ENCODE measurements around the gene MRPL19.

MRPL19 gene

DNA sequence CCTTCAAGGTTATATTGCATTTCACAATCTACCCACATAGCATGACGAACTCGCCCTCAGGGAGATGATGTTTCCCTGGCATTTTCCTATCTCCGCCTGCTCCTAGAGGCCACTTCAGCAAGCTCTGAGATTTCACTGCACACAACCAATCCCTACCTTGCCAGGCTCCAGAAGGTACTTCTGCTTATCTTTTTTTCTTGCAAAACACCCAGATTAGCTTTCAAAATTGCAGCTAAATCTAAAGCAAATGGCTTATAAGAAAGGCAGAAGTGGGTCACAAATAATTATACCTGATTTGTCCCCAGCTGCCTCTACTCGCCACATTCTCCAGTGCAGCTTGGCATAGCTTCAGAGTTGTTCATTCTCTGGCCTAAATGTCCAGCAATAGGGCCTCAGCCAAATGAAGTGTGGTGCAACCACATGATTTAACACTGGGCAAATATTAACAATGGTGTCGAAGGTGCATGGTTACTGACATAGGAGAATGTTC lies 32.4 kb upstream of the MRPL19 start:
- DNase-seq (ENCODE audit: extremely low read depth in 1 of 2, low read depth in 1 of 2) = no peak

- DNase-seq (ENCODE audit: extremely low read depth in 1 of 2, low read depth in 1 of 2) = no peak
Measured at GRCh38 chr2:75616406-75616805, 30.2 kb upstream of the MRPL19 start.

DNA sequence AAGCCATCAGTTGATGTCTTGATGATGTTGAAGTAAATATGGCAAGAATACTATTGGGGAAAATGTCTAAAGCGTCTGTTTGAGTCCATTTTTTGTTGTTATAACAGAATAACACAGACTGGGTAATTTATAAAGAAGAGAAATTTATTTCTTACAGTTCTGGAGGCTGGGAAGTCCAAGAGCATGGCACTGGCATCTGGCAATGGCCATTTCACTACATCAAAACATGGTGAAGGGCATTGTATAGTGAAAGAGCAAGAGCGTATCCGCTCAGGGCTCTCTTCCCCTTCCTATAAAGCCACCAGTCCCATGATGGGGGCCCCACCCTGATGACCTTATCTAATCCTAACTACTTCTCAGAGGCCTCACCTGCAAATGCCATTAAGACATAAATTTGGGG lies 29.6 kb upstream of the MRPL19 start:
- no peak for DNase-seq (ENCODE audit: extremely low read depth in 1 of 2, low read depth in 1 of 2)

GRCh38 chr2:75619956-75620740 lies 26.4 kb upstream of the MRPL19 start:
- DNase-seq (ENCODE audit: extremely low read depth in 1 of 2, low read depth in 1 of 2) = no peak

DNA sequence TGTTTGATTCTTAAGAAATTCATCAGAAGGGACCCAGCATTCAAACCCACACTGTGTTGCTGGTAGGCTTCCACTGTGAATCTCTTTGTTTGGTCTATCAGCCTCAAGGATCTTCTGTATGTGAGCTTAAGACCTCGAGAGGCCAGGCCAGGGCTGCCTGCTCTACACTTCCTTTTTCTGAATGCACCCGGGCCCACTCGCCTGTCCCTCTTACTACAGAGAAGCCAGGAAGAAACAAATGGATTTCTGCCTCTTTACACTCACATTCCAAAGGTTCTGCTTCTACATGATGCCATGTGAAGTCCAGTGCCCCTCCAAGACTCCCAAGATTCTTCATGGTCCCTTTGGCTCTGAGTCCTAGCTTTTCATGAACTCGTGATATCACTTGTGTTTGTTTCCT lies 25.4 kb upstream of the MRPL19 start:
- DNase-seq (ENCODE audit: extremely low read depth in 1 of 2, low read depth in 1 of 2) = no peak

DNA sequence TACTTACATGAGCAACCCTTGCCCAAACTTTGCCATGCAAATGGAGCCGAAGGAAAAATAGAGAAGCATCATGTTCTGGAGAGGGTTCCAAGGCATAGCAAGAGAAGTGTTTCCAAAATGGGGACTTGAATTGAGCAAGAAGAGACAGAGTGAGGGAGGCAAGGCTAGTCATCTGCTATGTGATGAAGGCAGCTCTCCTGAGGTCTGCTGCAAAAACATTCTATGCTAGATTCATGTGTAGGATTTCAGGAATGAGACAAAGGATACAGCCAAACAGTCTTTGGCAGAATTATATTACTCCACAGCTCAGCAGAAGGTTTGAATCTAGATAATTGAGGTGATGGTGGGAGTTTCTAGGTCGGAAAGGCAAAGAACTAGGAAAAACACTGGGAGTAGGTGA lies 24.1 kb upstream of the MRPL19 start:
- DNase-seq (ENCODE audit: extremely low read depth in 1 of 2, low read depth in 1 of 2) = no peak

- no peak for DNase-seq (ENCODE audit: extremely low read depth in 1 of 2, low read depth in 1 of 2)
Measured at GRCh38 chr2:75622929-75623328, 23.7 kb upstream of the MRPL19 start.

DNA sequence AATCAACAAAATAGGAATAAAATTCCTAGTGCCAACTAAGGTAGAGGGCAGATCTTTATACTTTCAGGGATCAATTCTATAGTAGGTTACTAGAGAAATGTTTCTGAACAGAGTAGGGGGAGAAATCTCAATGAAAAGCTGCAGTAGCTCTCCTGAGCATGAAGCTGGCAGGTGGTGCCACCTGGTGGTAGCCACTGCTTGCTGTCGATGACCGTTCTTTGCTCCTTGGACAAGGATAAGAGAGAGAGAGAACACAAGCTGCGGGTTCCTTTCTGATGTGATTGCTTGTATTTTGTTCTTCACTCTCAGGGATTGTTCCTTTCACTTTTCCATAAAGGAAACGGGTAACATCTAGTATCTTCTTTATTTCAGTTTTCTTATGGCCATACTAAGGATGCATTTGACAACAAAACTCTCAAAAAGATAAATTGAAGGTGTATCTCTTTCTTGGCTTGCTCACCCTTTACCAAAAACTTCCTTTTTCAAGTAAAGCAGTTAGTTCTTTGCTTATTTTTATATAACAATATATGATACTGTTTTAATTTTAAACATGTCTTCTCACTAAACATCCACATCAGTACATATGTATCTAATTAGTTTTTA lies 18.6 kb upstream of the MRPL19 start:
- DNase-seq (ENCODE audit: extremely low read depth in 1 of 2, low read depth in 1 of 2) = peak in 1 of 2 donors; percentile 39

GRCh38 chr2:75632091-75632701 lies 14.4 kb upstream of the MRPL19 start:
- no peak for DNase-seq (ENCODE audit: extremely low read depth in 1 of 2, low read depth in 1 of 2)

DNA sequence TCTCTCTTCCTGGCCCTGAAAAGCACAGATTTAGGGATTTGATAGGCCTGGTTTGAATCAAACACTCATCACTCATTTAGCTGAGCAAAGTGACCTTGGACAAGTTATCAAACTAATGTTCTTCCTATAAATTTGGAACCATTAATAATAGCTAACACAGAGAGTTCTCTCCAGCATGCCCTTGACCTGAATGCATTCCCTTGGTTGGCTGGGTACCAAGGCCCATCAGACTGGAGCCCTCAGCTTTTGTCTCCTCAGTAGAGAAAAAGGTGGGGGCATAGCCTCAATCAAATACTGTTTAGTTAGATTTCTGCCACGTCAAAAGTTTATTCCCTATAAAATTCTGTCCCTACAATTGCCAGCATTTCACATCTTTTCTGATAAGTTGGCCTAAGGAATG lies 13.8 kb upstream of the MRPL19 start:
- DNase-seq (ENCODE audit: extremely low read depth in 1 of 2, low read depth in 1 of 2) = no peak

DNA sequence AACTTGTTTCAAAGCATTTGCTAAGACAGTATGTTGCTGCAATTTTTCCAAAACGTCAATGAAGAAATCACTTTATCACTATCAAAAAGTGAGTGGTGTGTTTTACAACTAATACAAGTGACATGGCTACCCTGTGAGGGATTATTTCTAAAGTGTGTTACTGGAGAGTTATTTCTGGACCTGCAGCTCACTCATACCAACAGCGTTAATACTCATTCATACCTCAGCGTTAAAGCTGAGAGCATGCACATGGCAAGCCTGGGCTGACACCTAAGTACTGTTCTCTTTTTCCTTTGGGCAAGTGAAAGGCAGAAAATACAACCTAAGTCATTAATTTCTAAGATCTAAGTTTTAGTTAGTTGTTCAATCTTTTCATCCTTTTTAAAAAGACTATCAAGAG lies 13.0 kb upstream of the MRPL19 start:
- no peak for DNase-seq (ENCODE audit: extremely low read depth in 1 of 2, low read depth in 1 of 2)

GRCh38 chr2:75634945-75635344 lies 11.6 kb upstream of the MRPL19 start:
- DNase-seq (ENCODE audit: extremely low read depth in 1 of 2, low read depth in 1 of 2) = no peak

DNA sequence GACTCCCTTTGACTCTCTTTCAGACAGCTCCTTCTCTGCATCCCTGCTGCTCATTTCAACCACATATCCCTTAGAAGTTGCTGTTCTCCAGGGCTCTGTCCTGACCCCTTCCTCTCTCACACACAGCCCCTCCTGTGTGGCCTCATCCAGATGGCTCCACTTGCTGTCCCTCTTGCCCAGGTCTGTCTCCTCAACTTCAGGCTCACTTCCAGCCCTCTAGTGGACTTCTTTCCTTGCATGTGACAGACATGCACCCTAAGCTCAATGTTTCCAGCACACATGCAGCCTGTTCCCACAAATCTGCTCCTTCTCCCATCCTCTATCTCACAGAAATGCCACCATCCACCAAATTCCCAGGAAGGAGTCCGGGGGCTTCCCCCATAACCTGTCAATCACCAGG lies 9.0 kb upstream of the MRPL19 start:
- no peak for DNase-seq (ENCODE audit: extremely low read depth in 1 of 2, low read depth in 1 of 2)

DNA sequence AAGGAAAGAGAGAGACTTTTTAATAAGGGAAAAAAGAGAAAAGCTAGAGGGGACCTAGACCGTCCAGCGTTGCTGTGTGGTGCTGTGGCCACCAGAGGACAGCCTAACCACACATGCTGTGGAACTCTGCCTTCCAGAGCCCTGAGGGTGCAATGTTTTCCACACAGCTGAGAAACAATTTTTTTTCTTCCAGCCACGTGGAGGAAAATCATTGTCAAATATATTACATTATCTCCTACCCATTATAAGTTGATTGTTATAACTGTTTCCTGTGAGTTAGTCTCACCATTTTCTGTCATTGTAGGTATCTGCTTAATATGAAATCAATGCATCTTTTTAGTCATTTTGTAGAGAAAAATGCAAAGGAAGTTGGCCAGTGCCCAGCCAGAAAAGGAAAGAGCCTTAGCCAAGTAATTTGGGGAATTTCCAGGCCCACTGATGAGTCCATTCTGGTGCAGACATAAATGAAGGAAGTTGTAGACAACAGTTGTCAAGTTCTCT lies 5.9 kb upstream of the MRPL19 start:
- DNase-seq (ENCODE audit: extremely low read depth in 1 of 2, low read depth in 1 of 2) = peak; percentile 16 to 32

- DNase-seq (ENCODE audit: extremely low read depth in 1 of 2, low read depth in 1 of 2) = no peak
Measured at GRCh38 chr2:75641587-75641986, 5.0 kb upstream of the MRPL19 start.

DNA sequence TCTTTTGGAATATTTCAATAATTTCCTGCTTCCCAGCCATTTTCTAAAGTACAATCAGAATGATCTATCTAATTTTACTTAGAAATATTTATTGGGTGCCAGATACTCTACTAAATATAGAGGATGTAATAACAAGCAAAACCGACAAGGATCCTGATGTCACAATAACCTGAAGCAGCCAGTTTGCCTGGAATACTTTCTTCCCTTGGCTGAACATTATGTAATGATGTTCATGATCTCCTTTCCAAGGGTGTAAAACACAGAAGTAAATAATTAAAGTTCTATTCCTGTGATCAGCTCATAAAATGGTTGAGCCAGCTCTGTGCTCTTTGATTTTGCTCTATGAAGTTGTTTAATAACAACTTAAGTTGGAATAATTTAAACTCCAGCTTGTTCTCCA lies 2.6 kb upstream of the MRPL19 start:
- DNase-seq (ENCODE audit: extremely low read depth in 1 of 2, low read depth in 1 of 2) = no peak

GRCh38 chr2:75645643-75646042 lies 940 bp upstream of the MRPL19 start:
- no peak for DNase-seq (ENCODE audit: extremely low read depth in 1 of 2, low read depth in 1 of 2)

- DNase-seq (ENCODE audit: extremely low read depth in 1 of 2, low read depth in 1 of 2) = no peak
Measured at GRCh38 chr2:75646090-75646582, 447 bp upstream of the MRPL19 start.

GRCh38 chr2:75647771-75648170 lies 1.2 kb downstream of the MRPL19 start:
- no peak for DNase-seq (ENCODE audit: extremely low read depth in 1 of 2, low read depth in 1 of 2)

- DNase-seq (ENCODE audit: extremely low read depth in 1 of 2, low read depth in 1 of 2) = no peak
Measured at GRCh38 chr2:75654012-75654411, 7.4 kb downstream of the MRPL19 start.

GRCh38 chr2:75655861-75656260 lies 9.3 kb downstream of the MRPL19 start:
- DNase-seq (ENCODE audit: extremely low read depth in 1 of 2, low read depth in 1 of 2) = no peak

DNA sequence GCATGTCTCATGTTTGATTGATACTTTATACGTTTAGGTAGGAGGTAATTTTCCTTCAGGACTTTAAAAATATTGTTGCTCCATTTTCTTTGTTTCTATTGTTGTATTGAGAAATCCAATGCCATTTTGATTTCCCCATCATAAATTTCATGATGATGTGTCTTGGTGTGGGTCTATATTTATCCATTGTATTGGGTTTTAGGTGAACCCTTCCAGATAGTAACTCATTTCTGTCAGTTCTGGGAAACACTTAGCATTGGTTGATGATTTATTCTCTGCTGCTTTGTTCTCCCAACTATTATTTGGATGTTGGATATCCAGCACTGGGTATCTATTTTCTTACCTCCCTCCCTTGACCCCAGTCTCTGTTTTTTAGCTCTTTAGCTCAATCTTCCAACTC lies 10.0 kb downstream of the MRPL19 start:
- DNase-seq (ENCODE audit: extremely low read depth in 1 of 2, low read depth in 1 of 2) = no peak
